ENCODE results near the gene PSMD12.
"Not testable (repeated sequence)": the region's sequence is repeated elsewhere in the genome, so short reads cannot be mapped to it uniquely, and the experiment has no call there.

- not testable (repeated sequence) for TF ChIP-seq EZH2 (IDR thresholded peaks at IDR 0.05); POLR2AphosphoS5 (IDR thresholded peaks at IDR 0.05; ENCODE audit: borderline replicate concordance, low read depth, low read length)
Observed at GRCh38 chr17:67388536-67388935, 22.2 kb upstream of the PSMD12 start.

All from SK-N-MC (cell line).